ENCODE data around the gene PRKD2. TPM values are rescaled to one million over a fixed set of nuclear protein-coding genes. Genes with fewer than 3 reads are reported as not detected.

PRKD2 gene
- total and polyA plus RNA-seq, 2 of the 8 experiments (the other 6 are each of a cell fraction or from before 2014, with no cell fraction given): 24.4 to 63.8 TPM

- TF ChIP-seq CTBP2 (IDR thresholded peaks at IDR 0.05; ENCODE audit: borderline replicate concordance, insufficient read depth, insufficient read length, low read length) (no peak), JUND (IDR thresholded peaks at IDR 0.05; ENCODE audit: low read length) (no peak), EZH2 (IDR thresholded peaks at IDR 0.05; ENCODE audit: low read depth, low read length, severe bottlenecking) (no peak), EP300 (IDR thresholded peaks at IDR 0.05; ENCODE audit: borderline replicate concordance in 1 of 2, low read depth in 2 of 2, low read length in 2 of 2) (no peak), ATF3 (IDR thresholded peaks at IDR 0.05; ENCODE audit: insufficient read depth, low read depth, low read length) (no peak), POLR2AphosphoS5 (IDR thresholded peaks at IDR 0.05; ENCODE audit: low read depth, low read length) (no peak), SP4 (IDR thresholded peaks at IDR 0.05; ENCODE audit: low read length) (peak; percentile 77), JUN (IDR thresholded peaks at IDR 0.05; ENCODE audit: low read depth, low read length) (no peak), CHD1 (IDR thresholded peaks at IDR 0.05; ENCODE audit: low read depth, low read length) (no peak), SIX5 (IDR thresholded peaks at IDR 0.05; ENCODE audit: low read depth, low read length) (no peak), ATF2 (IDR thresholded peaks at IDR 0.05; ENCODE audit: low read length) (no peak), RBBP5 (IDR thresholded peaks at IDR 0.05; ENCODE audit: borderline replicate concordance, low read depth, low read length) (no peak), E2F6 (IDR thresholded peaks at IDR 0.05) (no peak), RFX5 (IDR thresholded peaks at IDR 0.05; ENCODE audit: borderline replicate concordance, low read depth, low read length) (no peak), GABPA (IDR thresholded peaks at IDR 0.05; ENCODE audit: borderline replicate concordance, insufficient read depth, low read length) (no peak), KDM4A (IDR thresholded peaks at IDR 0.05; ENCODE audit: low read depth, low read length, severe bottlenecking) (no peak), CBX8 (IDR thresholded peaks at IDR 0.05; ENCODE audit: borderline replicate concordance, low read depth, low read length) (no peak), YY1 (IDR thresholded peaks at IDR 0.05; ENCODE audit: low read depth, low read length) (no peak), SAP30 (IDR thresholded peaks at IDR 0.05; ENCODE audit: insufficient read depth, insufficient replicate concordance, low read length) (no peak), ASH2L (IDR thresholded peaks at IDR 0.05; ENCODE audit: low read length) (no peak), RAD21 (IDR thresholded peaks at IDR 0.05 in 1 of 2, conservative IDR thresholded peaks at IDR 0.05 in 1 of 2; ENCODE audit: low read depth in 2 of 2, low read length in 2 of 2) (no peak)
Measured at GRCh38 chr19:46661020-46661731, 55.7 kb downstream of the PRKD2 start, which contains the start of gene DACT3 (continued).

All from H1 (cell line).